Measurements from ENCODE around the gene GOLGB1. TPM values are rescaled to one million over a fixed set of nuclear protein-coding genes. Genes with fewer than 3 reads are reported as not detected.

The GOLGB1 gene
- total and polyA plus RNA-seq, 2 of the 4 experiments (the other 2 are of a cell fraction), result 13.3 to 30.3 TPM

DNA sequence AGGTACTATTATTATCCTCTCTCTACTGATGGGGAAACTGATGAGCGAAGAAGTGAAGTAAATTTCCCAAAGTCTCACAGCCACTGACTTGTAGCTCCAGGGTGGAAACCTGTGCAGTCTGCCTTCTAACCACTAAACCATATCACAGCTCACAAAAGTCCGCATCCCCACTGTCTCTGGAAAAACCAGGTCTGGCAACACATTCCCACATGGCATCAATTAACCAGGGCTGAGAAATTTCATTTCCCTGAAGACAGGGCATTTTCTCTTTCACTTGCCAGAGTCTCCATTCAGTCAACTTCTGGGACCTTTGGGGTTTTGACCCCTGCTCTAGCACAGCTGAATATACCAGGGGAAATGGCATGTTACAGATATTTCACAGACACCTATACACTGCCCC is 129.8 kb downstream of the GOLGB1 start:
- dilution Hi-C loops (cut with HindIII; ENCODE audit: low sequenced_read_pairs, unreplicated experiment) (no loop called here), intact Hi-C loops (cut with micrococcal nuclease) (no loop called here), in situ Hi-C loops (cut with MboI; ENCODE audit: low sequenced_read_pairs) (no loop called here)
- Histone ChIP-seq H2BK120ac (ENCODE audit: low read depth, low read length) (no peak overlapping the region), H3K4me1 (ENCODE audit: control insufficient read depth, insufficient read depth, low read length) (no peaks in the 10 kb centered on the region), H3K9ac (ENCODE audit: low read depth, low read length) (no peak overlapping the region), H4K8ac (ENCODE audit: low read depth in 2 of 2, low read length in 2 of 2) (no peak overlapping the region), H4K20me1 (ENCODE audit: insufficient read depth, low read length) (no peaks in the 10 kb centered on the region), H2BK15ac (ENCODE audit: low read depth, low read length) (no peak overlapping the region), H4K91ac (ENCODE audit: insufficient read depth, low read depth, low read length) (no peak overlapping the region), H3K27me3 (ENCODE audit: control insufficient read depth, insufficient read depth, low read length) (peaks cover 5% of the 10 kb centered on the region; the same call in 1 of the 2 replicates), H3K79me1 (ENCODE audit: low read depth in 1 of 2, low read length in 2 of 2) (no peaks in the 10 kb centered on the region), H3K4ac (ENCODE audit: low read depth, low read length) (no peak overlapping the region), H3K9me1 (ENCODE audit: insufficient read depth, low read length) (no peaks in the 10 kb centered on the region), H3K4me2 (ENCODE audit: low read depth, low read length) (no peak overlapping the region), H3K56ac (ENCODE audit: extremely low read depth, insufficient read depth, low read length) (no peak overlapping the region), H3K9me3 (ENCODE audit: control insufficient read depth, insufficient read depth, low read length) (no peaks in the 10 kb centered on the region), H2AFZ (replicated peaks; ENCODE audit: low read length, poor library complexity) (no peak overlapping the region), H4K5ac (ENCODE audit: low read depth, low read length) (no peak overlapping the region), H2AK9ac (replicated peaks; ENCODE audit: low read depth, low read length, poor library complexity) (no peak overlapping the region), H3K23ac (ENCODE audit: low read depth, low read length) (no peak overlapping the region), H3K36me3 (ENCODE audit: control insufficient read depth, insufficient read depth, low read length) (no peaks in the 10 kb centered on the region), H2AK5ac (ENCODE audit: low read depth, low read length) (no peak overlapping the region), H3K18ac (ENCODE audit: low read depth, low read length) (no peak overlapping the region), H3K14ac (replicated peaks; ENCODE audit: low read depth, low read length) (no peak overlapping the region), H2BK5ac (ENCODE audit: low read depth, low read length, poor library complexity, severe bottlenecking) (no peak overlapping the region), H2BK20ac (ENCODE audit: low read depth, low read length) (no peak overlapping the region), H3K4me3 (ENCODE audit: insufficient read depth, low read depth, low read length) (no peak overlapping the region), H3K27ac (ENCODE audit: insufficient read depth, low read length) (no peak overlapping the region)
- no peak for ATAC-seq (ENCODE audit: low read depth)
- 40% methylated on average over 1 of the region's 2 CpGs; no CpG with 5 or more reads in 1 of the 2 experiments for WGBS, 2 experiments (ENCODE audit: extremely low coverage in 2 of 2, insufficient read length in 1 of 2)
- no peak for DNase-seq
- ChIA-PET CTCF (no interaction called here), POLR2A (ENCODE audit: unreplicated experiment) (no interaction called here)
- no TSS peak for BruUV-seq (replicated peaks)
- no peak for TF ChIP-seq FOS (IDR thresholded peaks at IDR 0.05; ENCODE audit: low read depth, low read length)
- TF ChIP-seq BHLHE40 (IDR thresholded peaks at IDR 0.05; ENCODE audit: low read depth, low read length), result no peak
- no peak for TF ChIP-seq POLR2A (IDR thresholded peaks at IDR 0.05; ENCODE audit: low read depth, low read length)
- TF ChIP-seq RFX5 (IDR thresholded peaks at IDR 0.05; ENCODE audit: low read depth, low read length), result no peak
- TF ChIP-seq MAFK (IDR thresholded peaks at IDR 0.05; ENCODE audit: low read depth, low read length), result no peak
- TF ChIP-seq NFE2L2 (IDR thresholded peaks at IDR 0.05; ENCODE audit: low read depth, low read length), result no peak
- no peak for TF ChIP-seq CHD1 (IDR thresholded peaks at IDR 0.05; ENCODE audit: low read depth, low read length)
- TF ChIP-seq RCOR1 (IDR thresholded peaks at IDR 0.05; ENCODE audit: insufficient replicate concordance, low read length), result no peak
- TF ChIP-seq, protein P1, sequence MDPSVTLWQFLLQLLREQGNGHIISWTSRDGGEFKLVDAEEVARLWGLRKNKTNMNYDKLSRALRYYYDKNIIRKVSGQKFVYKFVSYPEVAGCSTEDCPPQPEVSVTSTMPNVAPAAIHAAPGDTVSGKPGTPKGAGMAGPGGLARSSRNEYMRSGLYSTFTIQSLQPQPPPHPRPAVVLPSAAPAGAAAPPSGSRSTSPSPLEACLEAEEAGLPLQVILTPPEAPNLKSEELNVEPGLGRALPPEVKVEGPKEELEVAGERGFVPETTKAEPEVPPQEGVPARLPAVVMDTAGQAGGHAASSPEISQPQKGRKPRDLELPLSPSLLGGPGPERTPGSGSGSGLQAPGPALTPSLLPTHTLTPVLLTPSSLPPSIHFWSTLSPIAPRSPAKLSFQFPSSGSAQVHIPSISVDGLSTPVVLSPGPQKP (IDR thresholded peaks at IDR 0.05; ENCODE audit: borderline replicate concordance, low read depth, low read length), result no peak
- TF ChIP-seq RAD21 (IDR thresholded peaks at IDR 0.05; ENCODE audit: low read length), result no peak
- TF ChIP-seq, protein P2, sequence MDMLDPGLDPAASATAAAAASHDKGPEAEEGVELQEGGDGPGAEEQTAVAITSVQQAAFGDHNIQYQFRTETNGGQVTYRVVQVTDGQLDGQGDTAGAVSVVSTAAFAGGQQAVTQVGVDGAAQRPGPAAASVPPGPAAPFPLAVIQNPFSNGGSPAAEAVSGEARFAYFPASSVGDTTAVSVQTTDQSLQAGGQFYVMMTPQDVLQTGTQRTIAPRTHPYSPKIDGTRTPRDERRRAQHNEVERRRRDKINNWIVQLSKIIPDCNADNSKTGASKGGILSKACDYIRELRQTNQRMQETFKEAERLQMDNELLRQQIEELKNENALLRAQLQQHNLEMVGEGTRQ (IDR thresholded peaks at IDR 0.05; ENCODE audit: low read depth, low read length), result no peak
- TF ChIP-seq, protein P3, sequence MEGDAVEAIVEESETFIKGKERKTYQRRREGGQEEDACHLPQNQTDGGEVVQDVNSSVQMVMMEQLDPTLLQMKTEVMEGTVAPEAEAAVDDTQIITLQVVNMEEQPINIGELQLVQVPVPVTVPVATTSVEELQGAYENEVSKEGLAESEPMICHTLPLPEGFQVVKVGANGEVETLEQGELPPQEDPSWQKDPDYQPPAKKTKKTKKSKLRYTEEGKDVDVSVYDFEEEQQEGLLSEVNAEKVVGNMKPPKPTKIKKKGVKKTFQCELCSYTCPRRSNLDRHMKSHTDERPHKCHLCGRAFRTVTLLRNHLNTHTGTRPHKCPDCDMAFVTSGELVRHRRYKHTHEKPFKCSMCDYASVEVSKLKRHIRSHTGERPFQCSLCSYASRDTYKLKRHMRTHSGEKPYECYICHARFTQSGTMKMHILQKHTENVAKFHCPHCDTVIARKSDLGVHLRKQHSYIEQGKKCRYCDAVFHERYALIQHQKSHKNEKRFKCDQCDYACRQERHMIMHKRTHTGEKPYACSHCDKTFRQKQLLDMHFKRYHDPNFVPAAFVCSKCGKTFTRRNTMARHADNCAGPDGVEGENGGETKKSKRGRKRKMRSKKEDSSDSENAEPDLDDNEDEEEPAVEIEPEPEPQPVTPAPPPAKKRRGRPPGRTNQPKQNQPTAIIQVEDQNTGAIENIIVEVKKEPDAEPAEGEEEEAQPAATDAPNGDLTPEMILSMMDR (conservative IDR thresholded peaks at IDR 0.05; ENCODE audit: low read depth, low read length), result no peak
- no peak for TF ChIP-seq MAZ (IDR thresholded peaks at IDR 0.05; ENCODE audit: borderline replicate concordance, low read depth, low read length)
- TF ChIP-seq SMC3 (IDR thresholded peaks at IDR 0.05; ENCODE audit: low read depth, low read length), result no peak
- TF ChIP-seq MXI1 (IDR thresholded peaks at IDR 0.05; ENCODE audit: borderline replicate concordance, low read depth, low read length), result no peak
- TF ChIP-seq CEBPB (IDR thresholded peaks at IDR 0.05; ENCODE audit: low read depth, low read length), result no peak
